Ectodermal cell (in vitro differentiated cells): ENCODE data around the gene PEX13.
"Not testable (repeated sequence)": the region's sequence is repeated elsewhere in the genome, so short reads cannot be mapped to it uniquely, and the experiment has no call there.

ENCODE experiments used
- H3K27ac ChIP-seq: 2 replicates; pipeline ENCODE4 v1.7.0; 2013; ENCODE audit warnings: mild to moderate bottlenecking, low read depth, low read length; ENCODE audit not compliant: insufficient read depth, poor library complexity, severe bottlenecking
- H3K27me3 ChIP-seq: 2 replicates; pipeline ENCODE4 v1.7.0; 2013; ENCODE audit warnings: mild to moderate bottlenecking, low read length; ENCODE audit not compliant: insufficient read depth, control insufficient read depth, poor library complexity, severe bottlenecking
- H3K36me3 ChIP-seq: one replicate; pipeline ENCODE4 v1.7.0; 2013; ENCODE audit warnings: low read length; ENCODE audit not compliant: control insufficient read depth, insufficient read depth
- H3K4me1 ChIP-seq: one replicate; pipeline ENCODE4 v1.7.0; 2013; ENCODE audit warnings: low read length; ENCODE audit not compliant: control insufficient read depth, insufficient read depth
- H3K4me3 ChIP-seq: 2 replicates; pipeline ENCODE4 v1.7.0; 2013; ENCODE audit warnings: low read depth, low read length, control low read depth; ENCODE audit not compliant: insufficient read depth
- H3K9me3 ChIP-seq: 2 replicates; pipeline ENCODE4 v1.7.0; 2013; ENCODE audit warnings: mild to moderate bottlenecking, low read length, moderate library complexity; ENCODE audit not compliant: control insufficient read depth
- WGBS, 2 experiments: methylation state at CpG; one replicate each; pipeline ENCODE4 v1.1.7; 2013; ENCODE audit warnings: missing lambda C conversion rate in 2 of 2; 5-methylcytosine and 5-hydroxymethylcytosine counted together

PEX13 gene

GRCh38 chr2:61018798-61019197 lies 1.3 kb downstream of the PEX13 start:
- no peaks in the 10 kb centered on the region for H3K27me3 ChIP-seq
- 35 to 40% methylated on average over 2 to 4 of the region's 6 CpGs for WGBS, 2 experiments
- H3K4me1 ChIP-seq, result no peaks in the 10 kb centered on the region
- no peak overlapping the region for H3K27ac ChIP-seq
- H3K4me3 ChIP-seq, result peak overlapping the region; percentile 71
- no peaks in the 10 kb centered on the region for H3K9me3 ChIP-seq
- H3K36me3 ChIP-seq, result peaks cover 7% of the 10 kb centered on the region

- Histone ChIP-seq H3K4me3 (no peak overlapping the region), H3K4me1 (no peaks in the 10 kb centered on the region), H3K36me3 (peaks cover 7% of the 10 kb centered on the region), H3K27ac (no peak overlapping the region), H3K27me3 (no peaks in the 10 kb centered on the region), H3K9me3 (no peaks in the 10 kb centered on the region)
- WGBS, 2 experiments, result 89 to 92% methylated on average over 6 of the region's 6 CpGs
These were observed 3.7 kb downstream of the PEX13 start for GRCh38 chr2:61021228-61021660.

- Histone ChIP-seq H3K4me1 (no peaks in the 10 kb centered on the region), H3K27ac (no peak overlapping the region), H3K4me3 (no peak overlapping the region), H3K27me3 (no peaks in the 10 kb centered on the region), H3K36me3 (peaks cover 7% of the 10 kb centered on the region), H3K9me3 (no peaks in the 10 kb centered on the region)
- WGBS, 2 experiments, result 87 to 90% methylated on average over 4 of the region's 4 CpGs
These were observed 6.2 kb downstream of the PEX13 start for GRCh38 chr2:61023670-61024069.

- no peaks in the 10 kb centered on the region for H3K27me3 ChIP-seq
- no peaks in the 10 kb centered on the region for H3K9me3 ChIP-seq
- H3K4me3 ChIP-seq, result no peak overlapping the region
- peaks cover 27% of the 10 kb centered on the region for H3K36me3 ChIP-seq
- WGBS, 2 experiments, result 94 to 97% methylated on average over 3 of the region's 3 CpGs
- no peak overlapping the region for H3K27ac ChIP-seq
- no peaks in the 10 kb centered on the region for H3K4me1 ChIP-seq
These were observed 12.0 kb downstream of the PEX13 start for GRCh38 chr2:61029533-61029932.

- not testable (repeated sequence) for H3K9me3 ChIP-seq, H3K27ac ChIP-seq, H3K27me3 ChIP-seq, H3K4me3 ChIP-seq, H3K4me1 ChIP-seq
- peaks cover 38% of the 10 kb centered on the region for H3K36me3 ChIP-seq
- 95 to 96% methylated on average over 9 of the region's 9 CpGs for WGBS, 2 experiments
These were observed 17.1 kb downstream of the PEX13 start for GRCh38 chr2:61034592-61034991.

- H3K4me3 ChIP-seq, H3K4me1 ChIP-seq, H3K9me3 ChIP-seq, H3K27ac ChIP-seq, H3K27me3 ChIP-seq: not testable (repeated sequence)
- peaks cover 35% of the 10 kb centered on the region for H3K36me3 ChIP-seq
- WGBS, 2 experiments, result 98 to 100% methylated on average over 2 of the region's 2 CpGs
These were observed 19.1 kb downstream of the PEX13 start for GRCh38 chr2:61036643-61037042.

GRCh38 chr2:61042807-61043206 lies 25.3 kb downstream of the PEX13 start:
- no peaks in the 10 kb centered on the region for H3K4me1 ChIP-seq
- no peaks in the 10 kb centered on the region for H3K36me3 ChIP-seq
- H3K27me3 ChIP-seq, result no peaks in the 10 kb centered on the region
- WGBS, 2 experiments, result 94 to 97% methylated on average over 3 of the region's 3 CpGs
- H3K4me3 ChIP-seq, result no peak overlapping the region
- no peak overlapping the region for H3K27ac ChIP-seq
- no peaks in the 10 kb centered on the region for H3K9me3 ChIP-seq

- Histone ChIP-seq H3K4me3 (no peak overlapping the region), H3K27me3 (no peaks in the 10 kb centered on the region), H3K4me1 (no peaks in the 10 kb centered on the region), H3K36me3 (peaks cover 4% of the 10 kb centered on the region), H3K27ac (no peak overlapping the region), H3K9me3 (no peaks in the 10 kb centered on the region)
- 94 to 96% methylated on average over 4 of the region's 4 CpGs for WGBS, 2 experiments
These were observed 27.1 kb downstream of the PEX13 start for GRCh38 chr2:61044636-61045035.

GRCh38 chr2:61045226-61045625 lies 27.7 kb downstream of the PEX13 start:
- Histone ChIP-seq H3K27me3 (no peaks in the 10 kb centered on the region), H3K36me3 (peaks cover 4% of the 10 kb centered on the region), H3K4me3 (no peak overlapping the region), H3K27ac (no peak overlapping the region), H3K9me3 (no peaks in the 10 kb centered on the region), H3K4me1 (no peaks in the 10 kb centered on the region)
- 100% methylated on average over 2 of the region's 2 CpGs; no CpG with 5 or more reads in 1 of the 2 experiments for WGBS, 2 experiments

- Histone ChIP-seq H3K36me3 (peaks cover 4% of the 10 kb centered on the region), H3K9me3 (no peaks in the 10 kb centered on the region), H3K27me3 (no peaks in the 10 kb centered on the region), H3K4me3 (no peak overlapping the region), H3K4me1 (no peaks in the 10 kb centered on the region), H3K27ac (no peak overlapping the region)
- 87 to 93% methylated on average over 3 to 4 of the region's 4 CpGs for WGBS, 2 experiments
These were observed 28.5 kb downstream of the PEX13 start for GRCh38 chr2:61045999-61046398.

- Histone ChIP-seq H3K27ac (no peak overlapping the region), H3K27me3 (no peaks in the 10 kb centered on the region), H3K4me3 (no peak overlapping the region), H3K9me3 (no peaks in the 10 kb centered on the region), H3K4me1 (no peaks in the 10 kb centered on the region), H3K36me3 (no peaks in the 10 kb centered on the region)
- 96 to 97% methylated on average over 2 of the region's 2 CpGs for WGBS, 2 experiments
These were observed 38.0 kb downstream of the PEX13 start for GRCh38 chr2:61055557-61055956.
